GM18498 (cell line): Measurements from ENCODE around the gene ATF1.
"Not testable (repeated sequence)": the region's sequence is repeated elsewhere in the genome, so short reads cannot be mapped to it uniquely, and the experiment has no call there.

Source experiments
- ATAC-seq: cut with Tn5 transposase; IDR thresholded peaks from one replicate; pipeline ENCODE4 v1.9.1; 2021; ENCODE audit warnings: mild to moderate bottlenecking, moderate library complexity; ENCODE audit not compliant: unreplicated experiment

ATF1 gene

GRCh38 chr12:50790081-50790480, 26.2 kb downstream of the ATF1 start:
- no peak for ATAC-seq

- no peak for ATAC-seq
These were observed 36.0 kb downstream of the ATF1 start for GRCh38 chr12:50799908-50800307.

- ATAC-seq, result no peak
These were observed 39.5 kb downstream of the ATF1 start for GRCh38 chr12:50803230-50803875.

- ATAC-seq, result no peak
These were observed 42.3 kb downstream of the ATF1 start for GRCh38 chr12:50806176-50806575.

GRCh38 chr12:50809131-50809530, 45.2 kb downstream of the ATF1 start:
- not testable (repeated sequence) for ATAC-seq

- ATAC-seq, result not testable (repeated sequence)
These were observed 51.0 kb downstream of the ATF1 start for GRCh38 chr12:50814921-50815320.

- no peak for ATAC-seq
These were observed 56.3 kb downstream of the ATF1 start for GRCh38 chr12:50820177-50820576.

GRCh38 chr12:50822082-50822481, 58.2 kb downstream of the ATF1 start:
- no peak for ATAC-seq

GRCh38 chr12:50823724-50824123, 59.8 kb downstream of the ATF1 start:
- not testable (repeated sequence) for ATAC-seq

- ATAC-seq, result no peak
These were observed 61.0 kb downstream of the ATF1 start for GRCh38 chr12:50824914-50825313.

GRCh38 chr12:50825372-50825838, 61.5 kb downstream of the ATF1 start:
- ATAC-seq, result no peak

- no peak for ATAC-seq
These were observed 64.2 kb downstream of the ATF1 start for GRCh38 chr12:50828121-50828520.

GRCh38 chr12:50828886-50829285, 65.0 kb downstream of the ATF1 start:
- no peak for ATAC-seq

GRCh38 chr12:50833801-50834200, 69.9 kb downstream of the ATF1 start:
- ATAC-seq, result not testable (repeated sequence)

GRCh38 chr12:50839042-50839441, 75.1 kb downstream of the ATF1 start:
- no peak for ATAC-seq

- no peak for ATAC-seq
These were observed 77.0 kb downstream of the ATF1 start for GRCh38 chr12:50840809-50841487.

- ATAC-seq, result no peak
These were observed 78.0 kb downstream of the ATF1 start for GRCh38 chr12:50841716-50842531.

GRCh38 chr12:50842637-50843493, 79.0 kb downstream of the ATF1 start, which contains the start of gene TMPRSS12:
TMPRSS12 (plus strand) TSS chr12:50842926; CDS start chr12:50842965, 39 bp downstream.
- ATAC-seq, result no peak

- no peak for ATAC-seq
These were observed 81.2 kb downstream of the ATF1 start for GRCh38 chr12:50845021-50845647.

GRCh38 chr12:50848963-50849362, 85.1 kb downstream of the ATF1 start:
- no peak for ATAC-seq
